Aorta (tissue), 5 donors: ENCODE measurements around the gene ADIPOR1. TPM values are rescaled to one million over a fixed set of nuclear protein-coding genes. Genes with fewer than 3 reads are reported as not detected.
"Not testable (repeated sequence)": the region's sequence is repeated elsewhere in the genome, so short reads cannot be mapped to it uniquely, and the experiment has no call there.

Experiments
- ATAC-seq: fragments of 200-7000 bp; cut with Tn5 transposase; one replicate; pipeline ENCODE4 v1.9.1; 2022; ENCODE audit warnings: moderate library complexity; ENCODE audit not compliant: low FRiP score
- DNase-seq, 2 donors: peaks; one replicate each; pipeline ENCODE4 v3.0.0-alpha.2; 2020
- H3K27ac ChIP-seq, 2 donors: one replicate each; pipeline ENCODE4 v1.5.1; 2013; ENCODE audit warnings: low read length in 2 of 2, mild to moderate bottlenecking in 2 of 2, moderate library complexity in 2 of 2, control low read depth in 1 of 2, inconsistent platforms in 1 of 2, low read depth in 1 of 2
- H3K27me3 ChIP-seq, 2 donors: one replicate each; pipeline ENCODE4 v1.6.1; 2013; ENCODE audit warnings: control low read depth in 1 of 2, low read length in 1 of 2, mild to moderate bottlenecking in 1 of 2, moderate library complexity in 1 of 2; ENCODE audit not compliant: insufficient read depth in 2 of 2, control insufficient read depth in 1 of 2
- H3K36me3 ChIP-seq, 2 donors: one replicate each; pipeline ENCODE4 v1.6.1; 2013; ENCODE audit warnings: control low read depth in 1 of 2, low read length in 1 of 2, mild to moderate bottlenecking in 1 of 2; ENCODE audit not compliant: insufficient read depth in 2 of 2, control insufficient read depth in 1 of 2
- H3K4me1 ChIP-seq, 2 donors: one replicate each; pipeline ENCODE4 v1.6.1; 2013; ENCODE audit warnings: low read length in 2 of 2, control low read depth in 1 of 2, mild to moderate bottlenecking in 1 of 2, moderate library complexity in 1 of 2; ENCODE audit not compliant: insufficient read depth in 2 of 2, control insufficient read depth in 1 of 2
- H3K4me3 ChIP-seq, 2 donors: one replicate each; pipeline ENCODE4 v1.5.1; 2013; ENCODE audit warnings: low read length in 2 of 2, control low read depth in 1 of 2, mild to moderate bottlenecking in 1 of 2
- H3K9me3 ChIP-seq: one replicate; pipeline ENCODE4 v1.6.1; 2013; ENCODE audit warnings: mild to moderate bottlenecking, low read length; ENCODE audit not compliant: control insufficient read depth
- WGBS, 2 donors: extraction: QIAGEN DNeasy Blood & Tissue Kit; methylation state at CpG; one replicate each; pipeline ENCODE4 v1.1.7; 2013; 5-methylcytosine and 5-hydroxymethylcytosine counted together
- intact Hi-C, 2 donors: fragments of 100-400 bp; cut with DNase I; formaldehyde crosslinking; loops; one replicate each; pipeline versions ENCODE4 v1.14.2 to v1.15.0; 2022
- polyA plus RNA-seq, 2 donors: library from polyadenylated mRNA; stranded (reverse); fragments of 200-250 nt; gene quantifications; one replicate each; pipeline ENCODE4 v1.2.3, GENCODE V29; 2013
- total RNA-seq, 2 donors: library from RNA; stranded (reverse); fragmentation: NEBNext Ultra II Directional; extraction: Animal tissue kit (Norgen Biotek cat#: 25700); gene quantifications; one replicate each; pipeline ENCODE4 v1.2.1, GENCODE V29; 2021
- donor health status: healthy with polysubstance abuse.
- donor health status: Bipolar disorder and iron deficiency.
- donor health status: DM: no; HTN: no; CAD: no.
- donor health status: DM: no; HTN: no; CAD: no.
- donor health status: DM: yes; HTN: yes; CAD: no.

Gene ADIPOR1
- total and polyA plus RNA-seq, 4 donors: 55.2 to 72.4 (median 63.8) TPM

GRCh38 chr1:202919615-202920014 is 38.5 kb downstream of the ADIPOR1 start:
- intact Hi-C loops: no loop called here
- no peaks in the 10 kb centered on the region for H3K9me3 ChIP-seq
- no peak for DNase-seq
- no peaks in the 10 kb centered on the region for H3K27me3 ChIP-seq
- H3K4me1 ChIP-seq: no peaks in the 10 kb centered on the region
- H3K36me3 ChIP-seq: peaks cover 3 to 10% of the 10 kb centered on the region in 2 donors
- no peak overlapping the region for H3K27ac ChIP-seq
- H3K4me3 ChIP-seq: no peak overlapping the region
- ATAC-seq: no peak

DNA sequence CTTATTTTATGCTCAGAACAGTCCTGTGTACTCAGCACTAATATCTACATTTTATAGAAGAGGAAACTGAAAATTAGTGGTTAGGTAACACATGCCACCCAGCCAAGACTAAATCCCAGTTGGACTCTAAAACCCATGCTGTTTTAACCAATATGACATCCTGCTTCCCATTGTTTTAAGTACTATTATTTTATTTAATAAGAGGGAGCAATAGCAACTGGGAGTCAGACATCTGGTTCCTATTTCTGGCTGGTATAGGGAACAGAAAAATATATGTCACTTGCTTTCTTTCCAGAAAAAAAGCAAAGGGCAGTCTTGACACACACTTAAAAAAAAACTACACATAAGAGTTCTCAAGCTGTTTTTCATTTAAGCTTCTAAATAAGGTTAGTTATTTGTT is 43.0 kb downstream of the ADIPOR1 start:
- intact Hi-C loops: no loop called here
- Histone ChIP-seq H3K4me1 (no peaks in the 10 kb centered on the region), H3K27me3 (no peaks in the 10 kb centered on the region), H3K9me3 (no peaks in the 10 kb centered on the region), H3K4me3 (no peak overlapping the region), H3K36me3 (peaks cover 3 to 22% of the 10 kb centered on the region in 2 donors), H3K27ac (no peak overlapping the region)
- DNase-seq: no peak
- ATAC-seq: no peak

DNA sequence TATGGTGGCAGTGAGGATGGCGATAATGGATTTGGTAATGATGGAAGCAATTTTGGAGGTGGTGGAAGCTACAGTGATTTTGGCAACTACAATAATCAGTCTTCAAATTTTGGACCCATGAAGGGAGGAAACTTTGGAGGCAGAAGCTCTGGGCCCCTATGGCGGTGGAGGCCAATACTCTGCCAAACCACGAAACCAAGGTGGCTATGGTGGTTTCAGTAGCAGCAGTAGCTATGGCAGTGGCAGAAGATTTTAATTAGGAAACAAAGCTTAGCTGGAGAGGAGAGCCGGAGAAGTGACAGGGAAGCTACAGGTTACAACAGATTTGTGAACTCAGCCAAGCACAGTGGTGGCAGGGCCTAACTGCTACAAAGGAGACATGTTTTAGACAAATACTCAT is 45.6 kb downstream of the ADIPOR1 start:
- ATAC-seq, H3K27ac ChIP-seq, DNase-seq, H3K9me3 ChIP-seq, intact Hi-C loops, H3K4me3 ChIP-seq, H3K4me1 ChIP-seq, H3K27me3 ChIP-seq: not testable (repeated sequence)
- H3K36me3 ChIP-seq: peaks cover 6 to 22% of the 10 kb centered on the region in 2 donors
- WGBS, 2 donors: 97 to 98% methylated on average over 4 of the region's 4 CpGs

DNA sequence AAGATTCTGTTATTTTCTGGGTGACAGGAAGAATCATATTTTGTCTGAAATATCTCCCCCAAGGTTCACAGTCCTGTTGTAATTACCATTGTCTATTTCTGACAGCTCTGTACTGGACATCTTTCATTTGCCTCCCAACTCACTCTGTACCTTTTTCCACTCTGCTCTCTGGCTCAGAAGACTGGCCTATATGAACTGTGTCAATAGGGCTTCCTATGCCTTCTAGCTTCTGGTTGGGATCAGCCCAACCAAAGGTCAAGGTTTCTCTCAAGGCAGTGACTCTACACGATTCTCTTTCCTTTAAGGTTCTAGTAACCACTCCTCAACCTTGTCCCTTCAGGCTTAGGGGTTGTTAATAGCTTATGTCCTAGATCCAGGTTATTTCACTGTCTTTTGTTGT is 48.6 kb downstream of the ADIPOR1 start:
- peaks cover 3 to 13% of the 10 kb centered on the region in 2 donors for H3K36me3 ChIP-seq
- DNase-seq: no peak
- ATAC-seq: no peak

GRCh38 chr1:202908998-202909397 is 49.1 kb downstream of the ADIPOR1 start:
- ATAC-seq (no peak), DNase-seq (no peak)
- intact Hi-C loops: no loop called here
- H3K4me3 ChIP-seq: no peak overlapping the region
- H3K9me3 ChIP-seq: no peaks in the 10 kb centered on the region
- H3K4me1 ChIP-seq: no peaks in the 10 kb centered on the region
- no peaks in the 10 kb centered on the region for H3K27me3 ChIP-seq
- peaks cover 3 to 12% of the 10 kb centered on the region in 2 donors for H3K36me3 ChIP-seq
- no peak overlapping the region for H3K27ac ChIP-seq
- 95 to 97% methylated on average over 6 of the region's 6 CpGs for whole genome bisulfite sequencing, 2 donors

More for the DNA sequence above, 48.6 kb downstream of the ADIPOR1 start:
- Histone ChIP-seq H3K4me3 (no peak overlapping the region), H3K9me3 (no peaks in the 10 kb centered on the region), H3K27ac (no peak overlapping the region), H3K4me1 (no peaks in the 10 kb centered on the region), H3K27me3 (no peaks in the 10 kb centered on the region)
- intact Hi-C loops: no loop called here
- 88 to 89% methylated on average over 1 of the region's 1 CpG for WGBS, 2 donors

DNA sequence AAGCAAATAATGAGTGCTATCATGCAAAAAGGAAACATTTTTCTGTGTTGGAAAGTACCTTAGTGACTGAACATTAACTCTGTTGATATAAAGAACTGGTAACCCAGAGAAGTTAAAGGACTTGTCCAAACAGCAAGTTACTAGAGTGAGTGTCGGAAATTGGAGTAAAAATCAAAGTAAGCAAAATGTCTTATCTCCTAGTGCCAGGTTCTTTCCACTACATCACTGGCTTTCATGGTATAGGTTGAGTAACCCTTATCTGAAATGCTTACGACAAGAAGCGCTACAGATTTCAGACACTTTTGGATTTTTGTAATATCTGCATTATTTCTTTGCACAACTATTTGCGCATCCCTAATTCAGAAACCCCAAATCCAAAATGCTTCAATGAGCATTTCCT is 52.8 kb downstream of the ADIPOR1 start:
- Histone ChIP-seq H3K4me3 (no peak overlapping the region), H3K4me1 (no peaks in the 10 kb centered on the region), H3K27me3 (no peaks in the 10 kb centered on the region), H3K9me3 (no peaks in the 10 kb centered on the region), H3K36me3 (peaks cover 3 to 4% of the 10 kb centered on the region in 2 donors), H3K27ac (no peak overlapping the region)
- ATAC-seq (no peak), DNase-seq (no peak)
- 73 to 96% methylated on average over 4 of the region's 4 CpGs for WGBS, 2 donors
- intact Hi-C loops: no loop called here

DNA sequence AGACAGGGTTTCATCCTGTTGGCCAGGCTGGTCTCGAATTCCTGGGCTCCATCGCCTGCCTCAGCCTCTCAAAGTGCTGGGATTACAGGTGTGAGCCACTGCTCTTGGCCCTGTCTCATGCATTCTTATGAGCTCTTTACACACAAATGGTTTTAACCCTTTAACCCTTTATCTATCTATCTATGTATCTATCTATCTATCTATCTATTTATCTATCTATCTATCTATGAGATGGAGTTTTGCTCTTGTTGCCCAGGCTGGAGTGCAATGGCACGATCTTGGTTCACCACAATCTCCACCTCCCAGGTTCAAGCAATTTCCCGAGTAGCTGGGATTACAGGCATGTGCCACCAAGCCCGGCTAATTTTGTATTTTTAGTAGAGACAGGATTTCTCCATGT is 54.3 kb downstream of the ADIPOR1 start:
- not testable (repeated sequence) for H3K36me3 ChIP-seq, ATAC-seq
- 90 to 92% methylated on average over 5 of the region's 5 CpGs for WGBS, 2 donors

GRCh38 chr1:202901555-202901954 is 56.6 kb downstream of the ADIPOR1 start:
- ATAC-seq: no peak
- H3K36me3 ChIP-seq: peaks cover 2 to 4% of the 10 kb centered on the region in 2 donors
- intact Hi-C loops: no loop called here

More for the DNA sequence above, 54.3 kb downstream of the ADIPOR1 start:
- H3K27me3 ChIP-seq, H3K9me3 ChIP-seq, intact Hi-C loops, DNase-seq, H3K4me1 ChIP-seq, H3K4me3 ChIP-seq, H3K27ac ChIP-seq: not testable (repeated sequence)

GRCh38 chr1:202892501-202892900 is 65.6 kb downstream of the ADIPOR1 start:
- intact Hi-C loops: no loop called here
- no peak for DNase-seq
- no peaks in the 10 kb centered on the region for H3K9me3 ChIP-seq
- ATAC-seq: no peak
- 94 to 97% methylated on average over 7 of the region's 7 CpGs for WGBS, 2 donors
- H3K36me3 ChIP-seq: peaks cover 3 to 11% of the 10 kb centered on the region in 2 donors
- no peak overlapping the region for H3K4me3 ChIP-seq
- H3K27me3 ChIP-seq: no peaks in the 10 kb centered on the region
- no peak overlapping the region for H3K27ac ChIP-seq
- H3K4me1 ChIP-seq: no peaks in the 10 kb centered on the region

More at GRCh38 chr1:202901555-202901954, 56.6 kb downstream of the ADIPOR1 start:
- no peak for DNase-seq
- Histone ChIP-seq H3K4me1 (no peaks in the 10 kb centered on the region), H3K27ac (no peak overlapping the region), H3K4me3 (no peak overlapping the region), H3K9me3 (no peaks in the 10 kb centered on the region), H3K27me3 (no peaks in the 10 kb centered on the region)
- 83 to 86% methylated on average over 4 of the region's 4 CpGs for WGBS, 2 donors
